NCI-H2107 treated with DMSO at 0.1 percent for 48 hours (cell line): ENCODE measurements around the gene NAB1.

Experiments
- DNase-seq: peaks from one replicate; lab custom pipeline; 2025; ENCODE audit not compliant: unreplicated experiment; lab: John Stamatoyannopoulos, UW

NAB1 gene

GRCh38 chr2:190668892-190669291 lies 20.0 kb downstream of the NAB1 start:
- DNase-seq, result no peak

- DNase-seq, result no peak
Observed at GRCh38 chr2:190670182-190670946, 21.5 kb downstream of the NAB1 start.

- DNase-seq, result no peak
Observed at GRCh38 chr2:190674966-190675650, 26.2 kb downstream of the NAB1 start.

- DNase-seq, result no peak
Observed at GRCh38 chr2:190677255-190677654, 28.4 kb downstream of the NAB1 start.

GRCh38 chr2:190678444-190679162 lies 29.7 kb downstream of the NAB1 start:
- no peak for DNase-seq

- no peak for DNase-seq
Observed at GRCh38 chr2:190679391-190679790, 30.5 kb downstream of the NAB1 start.

- DNase-seq, result no peak
Observed at GRCh38 chr2:190679813-190680591, 31.1 kb downstream of the NAB1 start.

- DNase-seq, result no peak
Observed at GRCh38 chr2:190682168-190682567, 33.3 kb downstream of the NAB1 start.

- DNase-seq, result no peak
Observed at GRCh38 chr2:190683802-190684201, 34.9 kb downstream of the NAB1 start.

- DNase-seq, result no peak
Observed at GRCh38 chr2:190684931-190685330, 36.0 kb downstream of the NAB1 start.

- DNase-seq, result no peak
Observed at GRCh38 chr2:190685333-190685732, 36.5 kb downstream of the NAB1 start.

- DNase-seq, result no peak
Observed at GRCh38 chr2:190693533-190694232, 44.8 kb downstream of the NAB1 start.

GRCh38 chr2:190694479-190694878 lies 45.6 kb downstream of the NAB1 start:
- DNase-seq, result no peak

- DNase-seq, result no peak
Observed at GRCh38 chr2:190695739-190696138, 46.9 kb downstream of the NAB1 start.

- DNase-seq, result no peak
Observed at GRCh38 chr2:190696792-190697398, 48.0 kb downstream of the NAB1 start.

- no peak for DNase-seq
Observed at GRCh38 chr2:190697421-190697820, 48.5 kb downstream of the NAB1 start.

GRCh38 chr2:190698895-190699294 lies 50.0 kb downstream of the NAB1 start:
- no peak for DNase-seq

GRCh38 chr2:190701586-190701985 lies 52.7 kb downstream of the NAB1 start:
- DNase-seq, result no peak

GRCh38 chr2:190705280-190705679 lies 56.4 kb downstream of the NAB1 start:
- no peak for DNase-seq

GRCh38 chr2:190707726-190708125 lies 58.8 kb downstream of the NAB1 start:
- DNase-seq, result no peak
